LHCN-M2 (cell line): ENCODE data around the gene TOX4. TPM values are rescaled to one million over a fixed set of nuclear protein-coding genes. Genes with fewer than 3 reads are reported as not detected.

ENCODE experiments used
- DNase-seq: peaks from one replicate; pipeline ENCODE4 v3.0.0-alpha.2; 2012; ENCODE audit warnings: low read depth
- total RNA-seq: library from RNA; depleted of rRNA; stranded (reverse); fragments of >200 nt; gene quantifications from 2 replicates; pipeline ENCODE4 v1.2.3, GENCODE V29; 2014

TOX4 gene
- total RNA-seq, 1 experiment from 2014 or later = 30.7 TPM

- no peak for DNase-seq
These were observed 24.6 kb downstream of the TOX4 start for GRCh38 chr14:21501568-21501967.

- DNase-seq = peak; percentile 40
These were observed 26.4 kb downstream of the TOX4 start for GRCh38 chr14:21503376-21503775.

GRCh38 chr14:21505012-21505553 lies 28.1 kb downstream of the TOX4 start:
- DNase-seq = no peak

GRCh38 chr14:21506557-21506956 lies 29.6 kb downstream of the TOX4 start:
- DNase-seq = no peak

GRCh38 chr14:21509432-21510143 lies 32.6 kb downstream of the TOX4 start:
- DNase-seq = no peak

- peak; percentile 100 for DNase-seq
These were observed 34.0 kb downstream of the TOX4 start, which contains the start of gene METTL3 for GRCh38 chr14:21510735-21511657. Gene METTL3, minus strand, starts transcription at chr14:21511340. Its CDS starts 117 bp downstream, at chr14:21511223.

GRCh38 chr14:21514341-21514740 lies 37.3 kb downstream of the TOX4 start:
- no peak for DNase-seq

- no peak for DNase-seq
These were observed 41.7 kb downstream of the TOX4 start for GRCh38 chr14:21518725-21519124.

GRCh38 chr14:21520767-21521166 lies 43.8 kb downstream of the TOX4 start:
- DNase-seq = no peak

GRCh38 chr14:21521501-21521900 lies 44.5 kb downstream of the TOX4 start:
- DNase-seq = peak; percentile 42

GRCh38 chr14:21523203-21523602 lies 46.2 kb downstream of the TOX4 start:
- DNase-seq = no peak

- DNase-seq = no peak
These were observed 47.8 kb downstream of the TOX4 start for GRCh38 chr14:21524575-21525490.

GRCh38 chr14:21525571-21525961 lies 48.6 kb downstream of the TOX4 start:
- no peak for DNase-seq

GRCh38 chr14:21525962-21526671 lies 49.1 kb downstream of the TOX4 start, which contains the start of gene SALL2:
Gene SALL2, minus strand, starts transcription at chr14:21526346. Its CDS starts 219 bp downstream, at chr14:21526127.
- peak; percentile 41 for DNase-seq

GRCh38 chr14:21526672-21527317 lies 49.8 kb downstream of the TOX4 start:
- no peak for DNase-seq

- DNase-seq = no peak
These were observed 50.3 kb downstream of the TOX4 start for GRCh38 chr14:21527318-21527679.

GRCh38 chr14:21528381-21529348 lies 51.7 kb downstream of the TOX4 start:
- no peak for DNase-seq

GRCh38 chr14:21529515-21529914 lies 52.5 kb downstream of the TOX4 start:
- no peak for DNase-seq

GRCh38 chr14:21533294-21533693 lies 56.3 kb downstream of the TOX4 start:
- DNase-seq = no peak
